HepG2 (cell line): ENCODE results near the gene CCDC154. TPM values are rescaled to one million over a fixed set of nuclear protein-coding genes. Genes with fewer than 3 reads are reported as not detected.

ENCODE experiments used
- FOXA1 ChIP-seq, 2 experiments: fragments of 450-650 bp in 1 of 2; sonication (generic) in 1 of 2; formaldehyde crosslinking in 1 of 2; IDR thresholded peaks; 2 replicates each; pipeline versions ENCODE4 v1.4.0 to v1.6.1; 2016 to 2020; ENCODE audit warnings: missing genetic modification reagents in 1 of 2
- HES4 ChIP-seq: sonication (generic); formaldehyde crosslinking; IDR thresholded peaks from 2 replicates; pipeline ENCODE4 v1.9.0; 2021; ENCODE audit warnings: mild to moderate bottlenecking, missing genetic modification reagents, borderline replicate concordance
- ISX ChIP-seq: sonication (generic); formaldehyde crosslinking; conservative IDR thresholded peaks from 2 replicates; pipeline ENCODE4 v1.5.0; 2020; ENCODE audit warnings: missing genetic modification reagents
- LCORL ChIP-seq, 2 experiments: fragments of 450-650 bp in 1 of 2; sonication (generic) in 1 of 2; formaldehyde crosslinking in 1 of 2; IDR thresholded peaks; 2 replicates each; pipeline versions ENCODE4 v1.5.0 to v1.6.1; 2017 to 2020; ENCODE audit warnings: antibody characterized with exemption in 1 of 2, missing genetic modification reagents in 1 of 2
- MNT ChIP-seq: fragments of 450-650 bp; IDR thresholded peaks from 2 replicates; pipeline ENCODE4 v1.6.1; 2016
- PBX2 ChIP-seq: IDR thresholded peaks from 2 replicates; pipeline ENCODE4 v1.6.1; 2016; ENCODE audit warnings: control low read depth
- PCBP2 ChIP-seq: fragments of 200-400 bp; formaldehyde crosslinking; optimal IDR thresholded peaks from 2 replicates; pipeline ENCODE3; 2018; ENCODE audit warnings: low read length, low read depth; ENCODE audit not compliant: poor library complexity, severe bottlenecking
- PRPF4 ChIP-seq: fragments of 200-400 bp; formaldehyde crosslinking; IDR thresholded peaks from 2 replicates; pipeline ENCODE4 v1.6.1; 2016; ENCODE audit warnings: low read length, low read depth; ENCODE audit not compliant: poor library complexity, severe bottlenecking
- SALL2 ChIP-seq: sonication (generic); formaldehyde crosslinking; IDR thresholded peaks from 2 replicates; pipeline ENCODE4 v1.8.1; 2023; ENCODE audit warnings: mild to moderate bottlenecking, missing genetic modification reagents, inconsistent platforms
- ZBTB1 ChIP-seq: sonication (generic); formaldehyde crosslinking; IDR thresholded peaks from 2 replicates; pipeline ENCODE4 v1.4.0; 2020; ENCODE audit warnings: missing genetic modification reagents, borderline replicate concordance
- ZBTB33 ChIP-seq: sonication (generic); formaldehyde crosslinking; IDR thresholded peaks from 2 replicates; pipeline ENCODE4 v1.4.0; 2020; ENCODE audit warnings: missing genetic modification reagents
- ZFY ChIP-seq: sonication (generic); formaldehyde crosslinking; IDR thresholded peaks from 2 replicates; pipeline ENCODE4 v1.4.0; 2020; ENCODE audit warnings: missing genetic modification reagents
- ZNF18 ChIP-seq: sonication (generic); formaldehyde crosslinking; IDR thresholded peaks from 2 replicates; pipeline ENCODE4 v1.8.0; 2022; ENCODE audit warnings: mild to moderate bottlenecking, missing genetic modification reagents; ENCODE audit not compliant: insufficient replicate concordance
- ZNF276 ChIP-seq: sonication (generic); formaldehyde crosslinking; IDR thresholded peaks from 2 replicates; pipeline ENCODE4 v1.4.0; 2020; ENCODE audit warnings: mild to moderate bottlenecking, low read depth, missing genetic modification reagents
- ZNF292 ChIP-seq: sonication (generic); formaldehyde crosslinking; IDR thresholded peaks from 2 replicates; pipeline ENCODE4 v1.8.1; 2022; ENCODE audit warnings: mild to moderate bottlenecking, low read depth, missing genetic modification reagents, borderline replicate concordance
- ZNF362 ChIP-seq: sonication (generic); formaldehyde crosslinking; IDR thresholded peaks from 2 replicates; pipeline ENCODE4 v1.4.0; 2020; ENCODE audit warnings: missing genetic modification reagents, mild to moderate bottlenecking, borderline replicate concordance
- ZNF556 ChIP-seq: sonication (generic); formaldehyde crosslinking; IDR thresholded peaks from 2 replicates; pipeline ENCODE4 v1.4.0; 2020; ENCODE audit warnings: mild to moderate bottlenecking, missing genetic modification reagents, borderline replicate concordance
- ZSCAN29 ChIP-seq: sonication (generic); formaldehyde crosslinking; conservative IDR thresholded peaks from 2 replicates; pipeline ENCODE4 v1.4.0; 2020; ENCODE audit warnings: mild to moderate bottlenecking, missing genetic modification reagents
- polyA plus RNA-seq, 8 experiments: library from polyadenylated mRNA; depleted of rRNA in 3 of 8; stranded (reverse) in 7 of 8; unstranded in 1 of 8; fragments of >200 nt; fragmentation: Illumina TruSeq in 4 of 8; extraction: Trizol in 4 of 8; gene quantifications; 2 replicates each; pipeline versions ENCODE4 v1.2.1 to v1.2.3, GENCODE V29; 2011 to 2016; ENCODE audit warnings: low read depth in 4 of 8, missing spikeins in 1 of 8, mixed read lengths in 1 of 8; ENCODE audit not compliant: insufficient read depth in 1 of 8
- total RNA-seq, 5 experiments: library from RNA; depleted of rRNA; stranded (reverse); fragments of >200 nt; fragmentation: Illumina TruSeq; extraction: Trizol; gene quantifications; 2 replicates each; pipeline ENCODE4 v1.2.3, GENCODE V29; 2016; ENCODE audit warnings: low read depth in 1 of 5

The CCDC154 gene
- total and polyA plus RNA-seq, 2 of the 13 experiments (the other 11 are each of a cell fraction or from before 2014, with no cell fraction given) = 0.92 to 1.5 TPM

GRCh38 chr16:1474796-1475551 is 30.6 kb upstream of the CCDC154 start, which contains the start of gene CLCN7 (continued):
- TF ChIP-seq ZFY (CRISPR knock-in tag) (peak; percentile 99), FOXA1 (IDR thresholded peaks at IDR 0.05) (no peak), FOXA1 (CRISPR knock-in tag; IDR thresholded peaks at IDR 0.05) (peak; percentile 64), PRPF4 (no peak), ZSCAN29 (CRISPR knock-in tag) (no peak), LCORL (IDR thresholded peaks at IDR 0.05) (no peak), LCORL (CRISPR knock-in tag; IDR thresholded peaks at IDR 0.05) (0 out of 2 replicates have a peak, but pooled peaks have one; percentile 4), ZNF18 (no peak), MNT (peak; percentile 100), ISX (CRISPR knock-in tag) (peak; percentile 50; the same call in 1 of the 2 replicates), SALL2 (CRISPR knock-in tag) (peak; percentile 75), ZBTB1 (no peak), HES4 (peak; percentile 92), PCBP2 (no peak), ZNF556 (CRISPR knock-in tag) (peak; percentile 77; the same call in 1 of the 2 replicates), PBX2 (CRISPR knock-in tag) (no peak), ZNF276 (CRISPR knock-in tag) (peak; percentile 69; the same call in 1 of the 2 replicates), ZNF292 (no peak), ZBTB33 (peak; percentile 69; the same call in 1 of the 2 replicates), ZNF362 (CRISPR knock-in tag) (no peak; the same call in 1 of the 2 replicates)
